NCI-H187 (cell line): ENCODE measurements around the gene PPP2R2B.

Source experiments
- DNase-seq, 2 experiments: peaks; one replicate each; lab custom pipeline; 2025; lab: John Stamatoyannopoulos, UW

The PPP2R2B gene

DNA sequence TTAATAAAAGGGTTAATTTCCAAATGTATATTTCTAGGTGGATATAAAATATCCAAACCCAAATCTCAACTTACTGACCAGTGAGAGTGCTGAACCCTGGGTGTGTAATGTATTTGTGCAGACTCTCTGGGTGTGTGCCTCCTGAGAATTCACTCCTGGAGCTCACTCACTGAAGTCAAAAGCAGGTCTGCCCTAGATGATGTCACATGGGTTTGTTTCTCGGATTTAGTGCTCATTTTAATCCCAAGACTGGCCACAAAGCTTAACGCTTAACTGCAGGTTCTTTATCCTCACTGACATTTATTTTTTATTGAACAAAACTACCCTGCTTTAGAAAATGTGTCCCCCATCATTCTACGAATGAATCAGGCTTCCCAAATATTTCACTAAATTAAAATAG, 179.4 kb downstream of the PPP2R2B start:
- DNase-seq, result no peak

DNA sequence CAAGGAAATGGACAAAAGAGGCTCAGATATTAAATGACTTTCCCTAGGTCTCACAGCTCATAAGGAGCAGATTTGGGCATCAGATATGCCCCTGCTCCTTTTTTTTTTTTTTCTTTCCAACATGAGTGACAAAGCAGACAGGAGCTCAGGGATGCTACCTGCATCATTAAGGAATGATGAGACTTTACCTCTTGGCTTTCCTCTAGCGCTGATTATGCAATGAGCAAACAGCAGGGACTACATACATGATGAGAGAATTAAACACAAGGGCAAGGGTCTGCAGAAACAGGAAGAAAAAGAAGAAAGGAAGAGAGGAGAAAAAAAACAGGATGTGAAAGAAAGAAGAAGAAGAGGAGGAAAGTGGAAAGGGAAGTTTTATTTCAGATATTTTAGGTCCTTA, 179.9 kb downstream of the PPP2R2B start:
- DNase-seq, result no peak

DNA sequence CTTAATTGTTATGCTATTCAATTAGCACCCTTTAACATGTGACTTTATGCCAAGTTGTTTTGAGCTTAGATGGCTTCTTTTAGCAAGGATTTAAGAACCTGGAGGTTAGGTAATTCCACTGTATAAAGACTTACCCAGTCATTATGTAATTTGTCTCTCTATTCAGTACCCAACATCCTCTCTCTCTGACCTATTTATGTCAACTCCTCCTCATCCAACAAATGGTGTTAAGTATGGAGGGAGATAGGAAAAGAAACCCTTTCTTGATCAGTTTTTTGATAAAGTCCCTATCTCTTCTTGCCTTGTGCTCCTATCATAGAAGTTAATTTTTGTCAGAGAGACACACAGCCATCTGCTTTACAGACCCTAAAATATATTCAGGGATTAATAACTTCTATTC, 181.3 kb downstream of the PPP2R2B start:
- DNase-seq, result no peak

GRCh38 chr5:146695646-146696045, 182.9 kb downstream of the PPP2R2B start:
- DNase-seq, result no peak

DNA sequence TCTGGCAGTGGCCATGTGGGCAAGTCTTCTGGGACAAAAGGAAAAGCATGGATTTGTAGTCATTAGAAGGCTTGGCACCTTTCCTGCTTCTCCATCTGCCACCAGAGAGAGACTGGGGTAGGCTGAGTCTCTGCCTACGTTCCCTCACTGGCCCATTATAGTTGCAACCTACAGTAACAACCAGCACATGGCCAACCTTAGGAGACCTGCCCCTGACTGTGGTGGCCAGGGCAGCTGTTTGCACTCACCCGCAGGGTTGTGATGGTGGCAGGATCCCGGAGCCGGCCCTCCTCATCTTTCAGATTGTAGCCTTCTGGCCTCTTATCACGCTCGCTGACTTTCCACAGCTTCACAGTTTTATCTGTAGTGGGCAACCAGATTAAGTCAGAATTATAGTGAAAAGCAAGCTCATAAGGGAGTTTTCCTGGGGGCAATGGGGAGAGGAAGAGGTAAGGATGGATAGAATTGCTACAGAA, 187.6 kb downstream of the PPP2R2B start:
- DNase-seq, result no peak

DNA sequence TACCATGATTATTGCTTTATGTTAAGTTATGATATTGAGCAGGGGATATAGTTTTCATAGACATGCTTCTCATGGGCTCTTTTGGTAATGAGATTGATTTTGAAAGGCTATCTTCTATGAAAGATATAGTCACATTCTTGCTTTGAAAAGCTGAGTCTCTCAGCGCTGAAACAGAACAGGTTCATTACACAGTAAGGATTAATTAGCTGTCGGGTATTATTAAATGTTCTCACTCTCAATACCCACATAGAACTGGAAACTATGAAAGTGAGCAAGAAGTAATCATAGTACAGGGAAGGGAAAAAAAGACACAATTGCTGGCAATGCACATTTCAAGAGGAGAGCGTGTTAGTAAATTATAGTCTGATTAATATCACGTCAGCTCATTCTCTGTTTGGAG, 190.9 kb downstream of the PPP2R2B start:
- no peak for DNase-seq

DNA sequence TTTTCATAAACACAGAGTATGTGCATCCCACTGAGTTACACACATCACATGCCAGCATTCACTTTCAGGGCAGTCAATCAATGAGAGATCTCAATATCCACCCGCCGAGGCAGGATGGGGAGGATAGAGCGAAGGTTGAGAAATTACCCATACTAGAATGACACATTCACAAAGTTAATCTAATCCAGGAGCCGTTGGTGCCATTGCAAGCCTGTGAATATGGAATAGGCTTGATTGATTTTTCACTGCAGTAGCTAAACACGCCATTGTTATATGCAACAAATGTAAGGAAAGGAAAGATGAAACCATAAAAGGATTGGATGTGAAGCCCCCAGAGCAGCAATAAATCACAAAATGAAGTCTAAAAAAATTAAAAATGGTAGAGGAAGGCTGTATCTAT, 194.7 kb downstream of the PPP2R2B start:
- no peak for DNase-seq

GRCh38 chr5:146682899-146683532, 195.5 kb downstream of the PPP2R2B start:
- DNase-seq, result no peak

GRCh38 chr5:146681585-146682105, 196.9 kb downstream of the PPP2R2B start:
- DNase-seq, result no peak

DNA sequence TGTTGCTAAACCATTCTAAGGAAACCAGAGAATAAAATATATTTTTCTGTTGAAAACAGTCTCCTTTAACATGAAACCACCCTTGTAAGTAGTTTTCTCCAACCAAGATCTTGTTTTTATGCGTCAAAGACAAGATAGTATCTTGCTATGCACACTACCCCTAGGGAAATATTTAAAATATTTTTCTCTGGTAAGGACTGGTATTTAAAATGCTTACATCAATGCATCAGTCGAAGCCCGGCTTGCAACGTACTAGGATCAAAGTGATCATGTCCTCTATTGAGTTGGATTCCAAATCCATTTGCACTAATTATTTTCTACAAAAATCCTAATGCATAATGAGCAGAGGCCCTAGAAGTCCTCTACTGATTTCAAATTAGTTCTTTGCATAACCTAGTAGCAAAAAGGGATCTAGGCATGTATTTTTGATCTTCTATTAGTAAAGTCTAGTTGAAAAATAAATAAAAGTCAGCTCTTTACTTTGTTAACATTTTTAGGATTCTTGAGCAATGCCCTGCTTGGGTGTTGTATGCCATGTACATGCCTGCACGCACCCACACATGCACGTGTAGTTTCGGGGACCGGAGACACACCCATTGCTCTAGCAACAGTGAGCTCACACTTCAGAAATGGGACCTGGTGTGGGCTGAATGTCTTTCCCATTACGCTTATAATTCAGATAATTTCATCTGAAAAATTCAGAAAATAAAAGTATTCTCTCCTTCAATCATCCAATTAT, 197.5 kb downstream of the PPP2R2B start:
- no peak for DNase-seq

GRCh38 chr5:146675636-146676035, 202.9 kb downstream of the PPP2R2B start:
- peak; percentile 44 to 51 for DNase-seq

GRCh38 chr5:146672866-146673265, 205.7 kb downstream of the PPP2R2B start:
- DNase-seq, result no peak

GRCh38 chr5:146671561-146672295, 206.8 kb downstream of the PPP2R2B start:
- DNase-seq, result no peak

GRCh38 chr5:146669656-146670055, 208.9 kb downstream of the PPP2R2B start:
- DNase-seq, result no peak

GRCh38 chr5:146667633-146668272, 210.8 kb downstream of the PPP2R2B start:
- no peak for DNase-seq

DNA sequence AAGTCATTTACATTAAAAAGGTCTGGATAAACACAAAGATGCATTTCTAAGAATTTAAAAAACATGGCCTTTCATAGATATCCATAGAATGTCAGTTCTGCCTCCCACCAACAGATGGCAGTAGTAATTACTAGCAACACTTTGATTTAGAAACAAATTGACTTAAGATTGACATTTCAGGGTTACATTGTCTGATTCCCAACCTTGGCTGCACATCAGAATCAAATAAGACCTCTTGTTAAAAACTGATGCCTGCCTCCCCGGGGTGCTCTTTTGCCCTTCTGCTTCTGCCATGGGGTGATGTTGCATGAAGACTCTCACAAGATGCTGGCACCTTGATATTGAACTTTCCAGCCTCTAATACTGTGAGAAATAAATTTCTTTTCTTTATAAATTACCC, 216.3 kb downstream of the PPP2R2B start:
- DNase-seq, result no peak

- DNase-seq, result no peak
Observed at GRCh38 chr5:146660376-146660960, 218.1 kb downstream of the PPP2R2B start.

DNA sequence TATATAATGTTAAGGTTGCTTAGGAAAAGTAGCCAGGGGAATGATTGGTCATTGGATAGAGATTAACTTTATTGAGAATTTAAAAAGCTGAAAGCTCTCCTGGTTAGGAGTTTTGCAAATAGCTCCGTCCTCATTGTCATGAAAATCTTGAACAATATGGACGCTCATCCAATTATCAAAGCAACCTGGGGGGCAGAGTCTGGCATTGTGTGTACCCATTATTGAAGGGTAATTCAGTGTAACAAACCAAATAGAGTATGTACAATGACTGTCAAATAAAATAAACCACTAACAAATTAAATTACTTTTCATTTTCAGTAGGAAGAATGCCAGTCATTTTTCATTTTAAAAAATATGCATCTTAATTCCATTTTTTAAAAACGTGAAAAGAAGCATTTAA, 218.6 kb downstream of the PPP2R2B start:
- DNase-seq, result no peak

DNA sequence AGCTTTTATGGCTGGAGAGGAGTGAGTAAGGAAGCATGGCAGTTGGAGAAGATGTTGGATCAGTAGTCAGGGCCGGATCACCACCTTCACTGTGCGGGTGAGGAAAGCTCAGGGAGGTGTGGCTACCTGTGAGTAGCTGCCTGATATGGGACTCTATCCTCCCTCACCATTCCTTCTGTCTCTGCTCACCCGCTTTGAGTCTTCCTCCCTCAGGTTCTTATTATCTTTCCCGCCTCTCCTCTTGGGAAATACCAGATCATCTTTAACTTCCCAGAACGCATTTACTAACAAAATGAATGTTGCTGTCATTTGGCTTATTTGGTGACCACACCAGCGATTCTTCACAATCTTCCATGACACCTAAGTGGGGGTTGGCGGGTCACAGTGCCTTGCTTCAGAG, 221.9 kb downstream of the PPP2R2B start:
- no peak for DNase-seq

DNA sequence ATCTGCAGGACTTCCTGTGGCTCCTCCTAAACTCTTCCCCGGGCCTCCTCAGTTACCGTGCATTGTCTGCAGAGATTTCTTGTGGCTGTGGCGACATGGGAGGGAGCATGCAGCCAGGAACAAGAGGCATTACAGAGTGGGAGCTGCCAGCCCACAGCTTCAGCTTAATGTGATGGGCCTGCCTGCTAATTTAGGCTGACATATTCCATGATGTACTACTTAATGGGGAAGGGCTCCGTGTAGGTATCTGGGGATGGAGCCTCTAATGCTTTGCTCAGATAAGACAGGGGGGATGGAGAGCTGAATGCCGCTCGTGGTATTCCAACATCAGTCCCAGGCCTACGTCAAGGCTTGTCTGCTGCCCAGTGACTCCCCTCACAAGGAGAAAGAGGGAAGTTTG, 225.0 kb downstream of the PPP2R2B start:
- DNase-seq, result no peak

GRCh38 chr5:146652547-146652946, 226.0 kb downstream of the PPP2R2B start:
- no peak for DNase-seq

DNA sequence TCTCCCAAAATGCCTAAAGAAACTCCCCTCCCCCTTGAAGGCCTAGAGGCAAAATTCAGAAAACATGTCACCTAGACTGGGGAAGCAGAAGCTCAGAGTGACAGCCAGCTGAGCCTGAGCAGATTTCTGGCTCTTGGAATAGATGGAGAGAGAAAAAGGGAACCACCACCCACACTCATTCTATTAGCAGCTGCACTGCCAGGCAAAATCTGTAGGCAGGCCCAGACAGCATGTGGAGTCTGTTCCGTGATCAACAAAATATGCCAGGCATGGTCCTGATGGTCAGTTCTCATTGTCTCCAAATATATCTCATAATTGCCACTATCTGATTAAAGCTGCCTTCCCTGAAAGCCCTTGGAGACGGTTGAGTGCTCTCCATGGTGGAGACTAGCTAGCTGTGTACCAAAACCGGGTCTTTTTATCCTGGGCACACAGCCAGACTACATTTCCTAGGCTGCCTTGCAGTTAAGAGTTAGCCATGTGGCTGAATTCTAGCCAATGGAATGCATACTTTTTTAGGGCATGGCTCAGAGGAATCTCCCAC, 230.8 kb downstream of the PPP2R2B start:
- DNase-seq, result peak; percentile 59 to 64
